H9 (cell line): Measurements from ENCODE around the gene RNPEPL1. TPM values are rescaled to one million over a fixed set of nuclear protein-coding genes. Genes with fewer than 3 reads are reported as not detected.

ENCODE experiments used
- DNase-seq: peaks from one replicate; pipeline ENCODE4 v3.0.0-alpha.2; 2017
- H2AFZ ChIP-seq: one replicate; pipeline ENCODE4 v1.6.1; 2013; ENCODE audit warnings: mild to moderate bottlenecking, low read length, control low read depth, moderate library complexity
- H2AK5ac ChIP-seq: 2 replicates; pipeline ENCODE4 v1.6.1; 2013; ENCODE audit warnings: low read length, control low read depth, mixed read lengths; ENCODE audit not compliant: insufficient read length
- H2BK120ac ChIP-seq: one replicate; pipeline ENCODE4 v1.6.1; 2013; ENCODE audit warnings: low read depth, mild to moderate bottlenecking, low read length, control low read depth, inconsistent platforms; ENCODE audit not compliant: poor library complexity, severe bottlenecking
- H2BK12ac ChIP-seq: 2 replicates; pipeline ENCODE4 v1.6.1; 2013; ENCODE audit warnings: low read length, control low read depth, mixed read lengths, low read depth; ENCODE audit not compliant: insufficient read length
- H2BK15ac ChIP-seq: 2 replicates; pipeline ENCODE4 v1.6.1; 2013; ENCODE audit warnings: low read depth, low read length, control low read depth
- H2BK20ac ChIP-seq: one replicate; pipeline ENCODE4 v1.6.1; 2013; ENCODE audit warnings: low read depth, mild to moderate bottlenecking, low read length, control low read depth, inconsistent platforms; ENCODE audit not compliant: poor library complexity, severe bottlenecking
- H2BK5ac ChIP-seq: 2 replicates; pipeline ENCODE4 v1.6.1; 2013; ENCODE audit warnings: low read length, control low read depth, mixed read lengths; ENCODE audit not compliant: insufficient read length
- H3K14ac ChIP-seq: 2 replicates; pipeline ENCODE4 v1.6.1; 2013; ENCODE audit warnings: low read length, control low read depth; ENCODE audit not compliant: insufficient read depth
- H3K18ac ChIP-seq: 2 replicates; pipeline ENCODE4 v1.6.1; 2013; ENCODE audit warnings: low read depth, mild to moderate bottlenecking, mixed read lengths, low read length, control low read depth; ENCODE audit not compliant: insufficient read length
- H3K23ac ChIP-seq: 2 replicates; pipeline ENCODE4 v1.6.1; 2013; ENCODE audit warnings: low read length, control low read depth, mixed read lengths, low read depth; ENCODE audit not compliant: insufficient read length
- H3K23me2 ChIP-seq: 2 replicates; pipeline ENCODE4 v1.6.1; 2013; ENCODE audit warnings: low read depth, mild to moderate bottlenecking, mixed read lengths, low read length, control low read depth; ENCODE audit not compliant: insufficient read length, poor library complexity, severe bottlenecking
- H3K27ac ChIP-seq: 2 replicates; pipeline ENCODE4 v1.5.1; 2013; ENCODE audit warnings: low read length, control low read depth, mixed read lengths, low read depth; ENCODE audit not compliant: insufficient read length
- H3K27me3 ChIP-seq: 2 replicates; pipeline ENCODE4 v1.6.1; 2013; ENCODE audit warnings: low read length, control low read depth, inconsistent platforms; ENCODE audit not compliant: insufficient read depth
- H3K4ac ChIP-seq: 2 replicates; pipeline ENCODE4 v1.6.1; 2013; ENCODE audit warnings: low read depth, mild to moderate bottlenecking, control low read depth, inconsistent platforms, low read length, moderate library complexity
- H3K4me1 ChIP-seq: 2 replicates; pipeline ENCODE4 v1.6.1; 2013; ENCODE audit warnings: low read length, control low read depth, inconsistent platforms; ENCODE audit not compliant: insufficient read depth
- H3K4me2 ChIP-seq: 2 replicates; pipeline ENCODE4 v1.6.1; 2013; ENCODE audit warnings: low read length, control low read depth, mixed read lengths; ENCODE audit not compliant: insufficient read length, insufficient read depth
- H3K56ac ChIP-seq: 2 replicates; pipeline ENCODE4 v1.6.1; 2013; ENCODE audit warnings: low read depth, mild to moderate bottlenecking, mixed read lengths, low read length, control low read depth; ENCODE audit not compliant: insufficient read length
- H3K79me1 ChIP-seq: 2 replicates; pipeline ENCODE4 v1.6.1; 2013; ENCODE audit warnings: low read depth, mild to moderate bottlenecking, moderate library complexity, low read length, control low read depth, inconsistent platforms; ENCODE audit not compliant: insufficient read depth, poor library complexity, severe bottlenecking
- H3K79me2 ChIP-seq: 2 replicates; pipeline ENCODE4 v1.6.1; 2013; ENCODE audit warnings: low read length, control low read depth, inconsistent platforms; ENCODE audit not compliant: insufficient read depth
- H3K9ac ChIP-seq: 2 replicates; pipeline ENCODE4 v1.6.1; 2013; ENCODE audit warnings: low read length, control low read depth, mixed read lengths; ENCODE audit not compliant: insufficient read length; ENCODE audit errors: extremely low read depth
- H3K9me3 ChIP-seq: one replicate; pipeline ENCODE4 v1.6.1; 2013; ENCODE audit warnings: low read depth, low read length, inconsistent platforms; ENCODE audit not compliant: control insufficient read depth
- H3T11ph ChIP-seq: one replicate; pipeline ENCODE4 v1.6.1; 2013; ENCODE audit warnings: mild to moderate bottlenecking, low read length, control low read depth, inconsistent platforms
- H4K20me1 ChIP-seq: one replicate; pipeline ENCODE4 v1.6.1; 2013; ENCODE audit not compliant: control insufficient read depth, insufficient read length, insufficient read depth
- H4K5ac ChIP-seq: 2 replicates; pipeline ENCODE4 v1.6.1; 2013; ENCODE audit warnings: low read depth, mild to moderate bottlenecking, mixed read lengths, low read length, control low read depth; ENCODE audit not compliant: insufficient read length
- H4K8ac ChIP-seq: replicated peaks from 2 replicates; pipeline ENCODE4 v1.6.1; 2013; ENCODE audit warnings: low read length, control low read depth, mixed read lengths, low read depth; ENCODE audit not compliant: insufficient read length
- H4K91ac ChIP-seq: 2 replicates; pipeline ENCODE4 v1.6.1; 2013; ENCODE audit warnings: low read depth, mild to moderate bottlenecking, moderate library complexity, mixed read lengths, low read length, control low read depth; ENCODE audit not compliant: insufficient read length
- H3K27ac Mint-ChIP-seq, 3 experiments: 2 replicates in 2 of 3; 3 replicates in 1 of 3; pipeline ENCODE4 v1.8.0; 2020 to 2021; ENCODE audit warnings: mixed read lengths in 3 of 3, mild to moderate bottlenecking in 1 of 3, moderate library complexity in 1 of 3
- H3K27me3 Mint-ChIP-seq: 2 replicates; pipeline ENCODE4 v1.8.0; 2021; ENCODE audit warnings: low read depth, mild to moderate bottlenecking, moderate library complexity, mixed read lengths
- H3K36me3 Mint-ChIP-seq, 3 experiments: 2 replicates in 2 of 3; 3 replicates in 1 of 3; pipeline ENCODE4 v1.8.0; 2020 to 2021; ENCODE audit warnings: low read depth in 3 of 3, mixed read lengths in 3 of 3; ENCODE audit not compliant: insufficient read depth in 1 of 3
- H3K4me1 Mint-ChIP-seq, 2 experiments: 2 replicates each; pipeline ENCODE4 v1.8.0; 2020; ENCODE audit warnings: mixed read lengths in 2 of 2
- H3K4me3 Mint-ChIP-seq, 2 experiments: 2 replicates in 1 of 2; 3 replicates in 1 of 2; pipeline ENCODE4 v1.8.0; 2020 to 2021; ENCODE audit warnings: mild to moderate bottlenecking in 2 of 2, mixed read lengths in 2 of 2, moderate library complexity in 1 of 2
- H3K9me3 Mint-ChIP-seq, 2 experiments: 2 replicates in 1 of 2; 3 replicates in 1 of 2; pipeline ENCODE4 v1.8.0; 2020; ENCODE audit warnings: mild to moderate bottlenecking in 2 of 2, mixed read lengths in 2 of 2, moderate library complexity in 1 of 2
- WGBS: extraction: QIAGEN DNeasy Blood & Tissue Kit; methylation state at CpG from one replicate; pipeline ENCODE4 v1.1.7; 2013; ENCODE audit warnings: missing lambda C conversion rate, low lambda C conversion rate, mixed read lengths; ENCODE audit not compliant: insufficient read length; ENCODE audit errors: extremely low coverage; 5-methylcytosine and 5-hydroxymethylcytosine counted together
- total RNA-seq: library from RNA; stranded (reverse); gene quantifications from 2 replicates; pipeline ENCODE4 v1.2.1, GENCODE V29; 2021
- TF ChIP-seq, protein P1 (sequence below): fragments of 200-600 bp; sonication (generic); conservative IDR thresholded peaks from 3 replicates; pipeline ENCODE4 v1.8.0; 2021; ENCODE audit warnings: antibody characterized with exemption, mild to moderate bottlenecking

The RNPEPL1 gene
- total RNA-seq, 1 experiment from 2014 or later, result 22.5 TPM

GRCh38 chr2:240593703-240594451 is 25.6 kb downstream of the RNPEPL1 start:
- no peak overlapping the region for H3K27ac Mint-ChIP-seq
- Histone ChIP-seq H3K56ac (no peak overlapping the region), H3K27ac (no peak overlapping the region), H2BK120ac (no peak overlapping the region), H4K91ac (no peak overlapping the region), H3K23ac (no peak overlapping the region), H2BK5ac (no peak overlapping the region), H4K20me1 (no peaks in the 10 kb centered on the region), H3K27me3 (no peaks in the 10 kb centered on the region), H3K9ac (no peak overlapping the region), H3K9me3 (no peaks in the 10 kb centered on the region), H2AFZ (no peak overlapping the region), H2BK20ac (no peak overlapping the region), H2AK5ac (no peak overlapping the region), H4K8ac (no peak overlapping the region), H3K4ac (no peak overlapping the region), H3K18ac (no peak overlapping the region), H3K4me2 (no peak overlapping the region), H3T11ph (no peak overlapping the region), H3K79me1 (no peaks in the 10 kb centered on the region), H3K23me2 (no peaks in the 10 kb centered on the region), H3K4me1 (no peaks in the 10 kb centered on the region), H3K79me2 (no peaks in the 10 kb centered on the region), H2BK12ac (no peak overlapping the region), H4K5ac (no peak overlapping the region), H3K14ac (no peak overlapping the region), H2BK15ac (no peak overlapping the region)
- TF ChIP-seq, protein P1, sequence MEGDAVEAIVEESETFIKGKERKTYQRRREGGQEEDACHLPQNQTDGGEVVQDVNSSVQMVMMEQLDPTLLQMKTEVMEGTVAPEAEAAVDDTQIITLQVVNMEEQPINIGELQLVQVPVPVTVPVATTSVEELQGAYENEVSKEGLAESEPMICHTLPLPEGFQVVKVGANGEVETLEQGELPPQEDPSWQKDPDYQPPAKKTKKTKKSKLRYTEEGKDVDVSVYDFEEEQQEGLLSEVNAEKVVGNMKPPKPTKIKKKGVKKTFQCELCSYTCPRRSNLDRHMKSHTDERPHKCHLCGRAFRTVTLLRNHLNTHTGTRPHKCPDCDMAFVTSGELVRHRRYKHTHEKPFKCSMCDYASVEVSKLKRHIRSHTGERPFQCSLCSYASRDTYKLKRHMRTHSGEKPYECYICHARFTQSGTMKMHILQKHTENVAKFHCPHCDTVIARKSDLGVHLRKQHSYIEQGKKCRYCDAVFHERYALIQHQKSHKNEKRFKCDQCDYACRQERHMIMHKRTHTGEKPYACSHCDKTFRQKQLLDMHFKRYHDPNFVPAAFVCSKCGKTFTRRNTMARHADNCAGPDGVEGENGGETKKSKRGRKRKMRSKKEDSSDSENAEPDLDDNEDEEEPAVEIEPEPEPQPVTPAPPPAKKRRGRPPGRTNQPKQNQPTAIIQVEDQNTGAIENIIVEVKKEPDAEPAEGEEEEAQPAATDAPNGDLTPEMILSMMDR, result no peak
- no peak overlapping the region for H3K4me3 Mint-ChIP-seq
- no peaks in the 10 kb centered on the region for H3K27me3 Mint-ChIP-seq
- no peaks in the 10 kb centered on the region for H3K9me3 Mint-ChIP-seq
- H3K4me1 Mint-ChIP-seq, result no peaks in the 10 kb centered on the region
- WGBS, result no CpG with 5 or more reads among the region's 19 CpGs
- no peak for DNase-seq
- peaks cover 7 to 30% (median 16%) of the 10 kb centered on the region in 3 experiments; a peak in 6 of 7 replicates for H3K36me3 Mint-ChIP-seq
